Astrocyte (in vitro differentiated cells and primary cell): ENCODE measurements around the gene EML1. TPM values are rescaled to one million over a fixed set of nuclear protein-coding genes. Genes with fewer than 3 reads are reported as not detected.
A peak's percentile ranks its signal among the peaks of the same experiment; 100 is the strongest.

Source experiments
- DNase-seq: peaks from one replicate; pipeline ENCODE4 v3.0.0-alpha.2; 2010; ENCODE audit warnings: low read depth
- FAIRE-seq: peaks from 2 replicates; lab custom pipeline; 2011; peaks lifted over from hg19 to GRCh38; lab: Jason Lieb, UNC
- H2AFZ ChIP-seq: 2 replicates; pipeline ENCODE4 v1.6.0; 2012; ENCODE audit warnings: low read depth, low read length, inconsistent platforms
- H3K27ac ChIP-seq: 2 replicates; pipeline ENCODE4 v1.5.1; 2011; ENCODE audit warnings: low read depth, low read length, inconsistent platforms
- H3K27me3 ChIP-seq: 2 replicates; pipeline ENCODE4 v1.6.0; 2011; ENCODE audit warnings: low read length, inconsistent platforms; ENCODE audit not compliant: insufficient read depth
- H3K36me3 ChIP-seq: 2 replicates; pipeline ENCODE4 v1.5.1; 2011; ENCODE audit warnings: low read length, inconsistent platforms; ENCODE audit not compliant: insufficient read depth
- H3K4me1 ChIP-seq: 2 replicates; pipeline ENCODE4 v1.5.1; 2011; ENCODE audit warnings: low read length, inconsistent platforms; ENCODE audit not compliant: insufficient read depth
- H3K4me2 ChIP-seq: 2 replicates; pipeline ENCODE4 v1.6.0; 2012; ENCODE audit warnings: low read length, inconsistent platforms
- H3K4me3 ChIP-seq: 2 replicates; pipeline ENCODE4 v1.5.1; 2011; ENCODE audit warnings: low read depth, mild to moderate bottlenecking, low read length, inconsistent platforms; ENCODE audit not compliant: insufficient read depth
- H3K79me2 ChIP-seq: 2 replicates; pipeline ENCODE4 v1.6.0; 2012; ENCODE audit warnings: mild to moderate bottlenecking, low read length, inconsistent platforms; ENCODE audit not compliant: insufficient read depth
- H3K9ac ChIP-seq: 2 replicates; pipeline ENCODE4 v1.6.0; 2012; ENCODE audit warnings: mild to moderate bottlenecking, low read length, inconsistent platforms
- H3K9me3 ChIP-seq: 2 replicates; pipeline ENCODE4 v1.5.1; 2012; ENCODE audit warnings: low read depth, mild to moderate bottlenecking, low read length, inconsistent platforms; ENCODE audit not compliant: insufficient read depth
- H4K20me1 ChIP-seq: 2 replicates; pipeline ENCODE4 v1.6.0; 2012; ENCODE audit warnings: low read length, inconsistent platforms; ENCODE audit not compliant: insufficient read depth
- H3K27ac Mint-ChIP-seq: one replicate; pipeline ENCODE4 v1.8.0; 2021; ENCODE audit warnings: mild to moderate bottlenecking, mixed read lengths; ENCODE audit not compliant: unreplicated experiment
- H3K27me3 Mint-ChIP-seq: one replicate; pipeline ENCODE4 v1.8.0; 2021; ENCODE audit warnings: low read depth, mixed read lengths; ENCODE audit not compliant: unreplicated experiment
- H3K36me3 Mint-ChIP-seq: one replicate; pipeline ENCODE4 v1.8.0; 2021; ENCODE audit warnings: low read depth, mixed read lengths; ENCODE audit not compliant: unreplicated experiment
- H3K4me1 Mint-ChIP-seq: one replicate; pipeline ENCODE4 v1.8.0; 2021; ENCODE audit warnings: low read depth, mixed read lengths; ENCODE audit not compliant: unreplicated experiment
- H3K4me3 Mint-ChIP-seq: one replicate; pipeline ENCODE4 v1.8.0; 2021; ENCODE audit warnings: mild to moderate bottlenecking, moderate library complexity, mixed read lengths; ENCODE audit not compliant: unreplicated experiment
- H3K9me3 Mint-ChIP-seq: one replicate; pipeline ENCODE4 v1.8.0; 2021; ENCODE audit warnings: mild to moderate bottlenecking, mixed read lengths; ENCODE audit not compliant: unreplicated experiment
- CTCF ChIP-seq: IDR thresholded peaks from 2 replicates; pipeline ENCODE4 v1.5.1; 2011; ENCODE audit warnings: low read depth, mild to moderate bottlenecking, inconsistent platforms, low read length, moderate library complexity; ENCODE audit not compliant: insufficient read depth
- EZH2 ChIP-seq: IDR thresholded peaks from 2 replicates; pipeline ENCODE4 v1.6.1; 2012; ENCODE audit warnings: mild to moderate bottlenecking, low read length, inconsistent platforms; ENCODE audit not compliant: insufficient read depth
- total RNA-seq: library from RNA; stranded (reverse); gene quantifications from 2 replicates; pipeline ENCODE4 v1.2.1, GENCODE V29; 2021

The EML1 gene
- total RNA-seq, 1 donor from 2014 or later = 17.1 TPM

GRCh38 chr14:99821519-99822508, 28.6 kb downstream of the EML1 start:
- Histone ChIP-seq H3K27me3 (peaks cover 18% of the 10 kb centered on the region), H3K4me2 (no peak overlapping the region), H3K79me2 (peaks cover 63% of the 10 kb centered on the region), H4K20me1 (peaks cover 100% of the 10 kb centered on the region), H3K9ac (no peak overlapping the region), H3K27ac (no peak overlapping the region), H3K4me1 (peaks cover 13% of the 10 kb centered on the region), H3K9me3 (no peaks in the 10 kb centered on the region), H3K36me3 (no peaks in the 10 kb centered on the region), H3K4me3 (no peak overlapping the region), H2AFZ (no peak overlapping the region)
- Mint-ChIP-seq H3K4me3 (no peak overlapping the region), H3K9me3 (peaks cover 3% of the 10 kb centered on the region), H3K36me3 (peaks cover 8% of the 10 kb centered on the region), H3K27me3 (peaks cover 22% of the 10 kb centered on the region), H3K27ac (peak overlapping the region; percentile 0), H3K4me1 (peaks cover 25% of the 10 kb centered on the region)
- DNase-seq (peak; percentile 95), FAIRE-seq (peak; percentile 97)
- TF ChIP-seq EZH2 (no peak), CTCF (no peak)

- no peak for DNase-seq
- H3K27ac ChIP-seq = no peak overlapping the region
- no peak for FAIRE-seq
- Mint-ChIP-seq H3K36me3 (peaks cover 9% of the 10 kb centered on the region), H3K4me3 (no peak overlapping the region), H3K27ac (no peak overlapping the region), H3K9me3 (peaks cover 3% of the 10 kb centered on the region), H3K4me1 (peaks cover 21% of the 10 kb centered on the region), H3K27me3 (peaks cover 21% of the 10 kb centered on the region)
- H3K4me2 ChIP-seq = no peak overlapping the region
- H3K36me3 ChIP-seq = no peaks in the 10 kb centered on the region
- no peaks in the 10 kb centered on the region for H3K9me3 ChIP-seq
- no peak overlapping the region for H2AFZ ChIP-seq
- H3K27me3 ChIP-seq = peaks cover 18% of the 10 kb centered on the region
- H3K4me1 ChIP-seq = peaks cover 13% of the 10 kb centered on the region
- peaks cover 63% of the 10 kb centered on the region for H3K79me2 ChIP-seq
- peaks cover 100% of the 10 kb centered on the region for H4K20me1 ChIP-seq
- H3K4me3 ChIP-seq = no peak overlapping the region
- TF ChIP-seq CTCF = no peak
- no peak for TF ChIP-seq EZH2
- H3K9ac ChIP-seq = no peak overlapping the region
These were observed 29.7 kb downstream of the EML1 start for GRCh38 chr14:99822800-99823455.
